ENCODE data around the gene C5orf34. TPM values are rescaled to one million over a fixed set of nuclear protein-coding genes. Genes with fewer than 3 reads are reported as not detected.

Gene C5orf34
- polyA plus RNA-seq, 1 of the 3 experiments (the other 2 are of a cell fraction), result 2.9 TPM

DNA sequence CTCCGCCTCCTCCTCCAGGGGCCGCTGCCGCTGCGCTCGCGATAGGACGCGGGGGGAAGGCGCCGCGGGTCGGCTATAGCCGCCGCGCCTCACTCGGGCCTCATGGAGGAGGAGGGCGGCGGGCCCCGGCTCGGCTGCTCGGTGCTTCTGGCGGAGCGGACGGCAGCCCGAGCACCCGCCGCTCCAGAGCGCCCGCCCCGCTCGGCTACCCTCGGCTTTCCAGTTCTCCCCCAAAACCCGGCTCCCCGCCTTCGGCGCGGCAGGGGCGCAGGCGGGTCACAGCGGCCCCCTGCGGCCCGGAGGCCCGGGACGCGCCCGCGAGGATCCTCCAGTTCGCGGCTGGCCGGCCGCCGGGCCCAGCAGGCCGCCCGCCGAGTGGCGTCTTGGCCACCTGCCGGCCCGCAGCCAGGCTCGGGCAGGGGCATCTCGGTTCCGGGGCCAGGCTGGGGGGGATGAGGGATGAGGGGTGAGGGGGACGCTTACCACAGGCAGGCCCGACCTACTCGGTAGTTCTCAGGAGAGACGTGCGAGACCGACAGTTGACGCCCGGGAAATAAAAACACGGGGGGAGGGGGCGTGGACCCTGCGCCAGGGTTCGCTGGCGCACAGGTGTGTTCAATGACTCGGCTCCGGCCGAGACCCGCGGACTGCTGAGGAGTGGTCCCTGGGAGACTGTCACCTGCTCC is 42.1 kb upstream of the C5orf34 start, which contains the start of gene PAIP1:
Gene PAIP1 (minus strand): TSS at position 221 of the 686 bp plus-strand sequence. CDS start 231 bp downstream, outside the sequence.
- H3K36me3 ChIP-seq (replicated peaks in 1 of 2; ENCODE audit: control insufficient read depth in 1 of 2, insufficient read depth in 2 of 2, low read length in 1 of 2), result peaks cover 36% of the 10 kb centered on the region in 2 experiments
- ChIA-PET CTCF (interaction anchor here (0.6 to 2.7 kb wide), 7 partner anchors 11 to 74 kb away, joined by 3 to 7 read pairs (median 3); partner anchors contain the start of genes C5orf34 and NNT), POLR2A (interaction anchor here (1.9 kb wide), 1 partner anchor 73 kb away, joined by 12 read pairs; the partner anchor contains the start of gene TMEM267)
- peaks cover 44% of the 10 kb centered on the region for H3K79me2 ChIP-seq (ENCODE audit: insufficient read depth)
- no peaks in the 10 kb centered on the region for H3K9me2 ChIP-seq
- H3K4me1 ChIP-seq (ENCODE audit: control insufficient read depth in 1 of 2, insufficient read depth in 2 of 2, low read depth in 1 of 2, low read length in 1 of 2), result peaks cover 19 to 28% of the 10 kb centered on the region in 2 experiments; a peak in 3 of 4 replicates
- H3K4me2 ChIP-seq, result peak within 1 kb of the TSS; percentile 85
- 3% methylated on average over 27 of the region's 79 CpGs for WGBS (ENCODE audit: low lambda C conversion rate)
- no peaks in the 10 kb centered on the region for H3K9me3 ChIP-seq
- peak; percentile 94 for DNase-seq
- peak within 1 kb of the TSS; percentile 97 for H2AFZ ChIP-seq (ENCODE audit: low read depth)
- H3K27me3 ChIP-seq (ENCODE audit: insufficient read depth), result no peaks in the 10 kb centered on the region
- peak within 1 kb of the TSS; percentile 90 to 92 for H3K4me3 ChIP-seq (ENCODE audit: low read depth in 2 of 2, low read length in 1 of 2)
- H3K27ac ChIP-seq (ENCODE audit: low read depth in 2 of 2, low read length in 1 of 2), result peak within 1 kb of the TSS; percentile 86 to 95
- H3K9ac ChIP-seq, result peak within 1 kb of the TSS; percentile 98
- peaks cover 31% of the 10 kb centered on the region for H4K20me1 ChIP-seq (ENCODE audit: insufficient read depth)
- H3F3A ChIP-seq (replicated peaks; ENCODE audit: insufficient read depth), result no peaks in the 10 kb centered on the region
- TF ChIP-seq RCOR1 (IDR thresholded peaks at IDR 0.05; ENCODE audit: low read length), result 0 out of 2 replicates have a peak, but pooled peaks have one; percentile 16
- TF ChIP-seq, protein P1, sequence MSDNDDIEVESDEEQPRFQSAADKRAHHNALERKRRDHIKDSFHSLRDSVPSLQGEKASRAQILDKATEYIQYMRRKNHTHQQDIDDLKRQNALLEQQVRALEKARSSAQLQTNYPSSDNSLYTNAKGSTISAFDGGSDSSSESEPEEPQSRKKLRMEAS (IDR thresholded peaks at IDR 0.05; ENCODE audit: low read depth), result no peak
- TF ChIP-seq, protein P2, sequence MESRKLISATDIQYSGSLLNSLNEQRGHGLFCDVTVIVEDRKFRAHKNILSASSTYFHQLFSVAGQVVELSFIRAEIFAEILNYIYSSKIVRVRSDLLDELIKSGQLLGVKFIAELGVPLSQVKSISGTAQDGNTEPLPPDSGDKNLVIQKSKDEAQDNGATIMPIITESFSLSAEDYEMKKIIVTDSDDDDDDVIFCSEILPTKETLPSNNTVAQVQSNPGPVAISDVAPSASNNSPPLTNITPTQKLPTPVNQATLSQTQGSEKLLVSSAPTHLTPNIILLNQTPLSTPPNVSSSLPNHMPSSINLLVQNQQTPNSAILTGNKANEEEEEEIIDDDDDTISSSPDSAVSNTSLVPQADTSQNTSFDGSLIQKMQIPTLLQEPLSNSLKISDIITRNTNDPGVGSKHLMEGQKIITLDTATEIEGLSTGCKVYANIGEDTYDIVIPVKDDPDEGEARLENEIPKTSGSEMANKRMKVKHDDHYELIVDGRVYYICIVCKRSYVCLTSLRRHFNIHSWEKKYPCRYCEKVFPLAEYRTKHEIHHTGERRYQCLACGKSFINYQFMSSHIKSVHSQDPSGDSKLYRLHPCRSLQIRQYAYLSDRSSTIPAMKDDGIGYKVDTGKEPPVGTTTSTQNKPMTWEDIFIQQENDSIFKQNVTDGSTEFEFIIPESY (IDR thresholded peaks at IDR 0.05; ENCODE audit: borderline replicate concordance, low read depth), result peak; percentile 92
- TF ChIP-seq RAD21 (IDR thresholded peaks at IDR 0.05; ENCODE audit: low read length), result no peak
- peak in 1 of 2 experiments; percentile 10; a peak in 1 of 4 replicates for TF ChIP-seq EP300 (IDR thresholded peaks at IDR 0.05; ENCODE audit: borderline replicate concordance in 1 of 2, low read depth in 1 of 2, low read length in 1 of 2)
- no peak for TF ChIP-seq TCF12 (IDR thresholded peaks at IDR 0.05)
- TF ChIP-seq, protein P3, sequence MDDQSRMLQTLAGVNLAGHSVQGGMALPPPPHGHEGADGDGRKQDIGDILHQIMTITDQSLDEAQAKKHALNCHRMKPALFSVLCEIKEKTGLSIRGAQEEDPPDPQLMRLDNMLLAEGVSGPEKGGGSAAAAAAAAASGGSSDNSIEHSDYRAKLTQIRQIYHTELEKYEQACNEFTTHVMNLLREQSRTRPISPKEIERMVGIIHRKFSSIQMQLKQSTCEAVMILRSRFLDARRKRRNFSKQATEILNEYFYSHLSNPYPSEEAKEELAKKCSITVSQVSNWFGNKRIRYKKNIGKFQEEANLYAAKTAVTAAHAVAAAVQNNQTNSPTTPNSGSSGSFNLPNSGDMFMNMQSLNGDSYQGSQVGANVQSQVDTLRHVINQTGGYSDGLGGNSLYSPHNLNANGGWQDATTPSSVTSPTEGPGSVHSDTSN (IDR thresholded peaks at IDR 0.05), result no peak
- TF ChIP-seq NFIC (IDR thresholded peaks at IDR 0.05; ENCODE audit: borderline replicate concordance), result 0 out of 2 replicates have a peak, but pooled peaks have one; percentile 8
- TF ChIP-seq, protein P4, sequence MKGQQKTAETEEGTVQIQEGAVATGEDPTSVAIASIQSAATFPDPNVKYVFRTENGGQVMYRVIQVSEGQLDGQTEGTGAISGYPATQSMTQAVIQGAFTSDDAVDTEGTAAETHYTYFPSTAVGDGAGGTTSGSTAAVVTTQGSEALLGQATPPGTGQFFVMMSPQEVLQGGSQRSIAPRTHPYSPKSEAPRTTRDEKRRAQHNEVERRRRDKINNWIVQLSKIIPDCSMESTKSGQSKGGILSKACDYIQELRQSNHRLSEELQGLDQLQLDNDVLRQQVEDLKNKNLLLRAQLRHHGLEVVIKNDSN (IDR thresholded peaks at IDR 0.05; ENCODE audit: borderline replicate concordance, low read depth), result no peak
- TF ChIP-seq, protein P5, sequence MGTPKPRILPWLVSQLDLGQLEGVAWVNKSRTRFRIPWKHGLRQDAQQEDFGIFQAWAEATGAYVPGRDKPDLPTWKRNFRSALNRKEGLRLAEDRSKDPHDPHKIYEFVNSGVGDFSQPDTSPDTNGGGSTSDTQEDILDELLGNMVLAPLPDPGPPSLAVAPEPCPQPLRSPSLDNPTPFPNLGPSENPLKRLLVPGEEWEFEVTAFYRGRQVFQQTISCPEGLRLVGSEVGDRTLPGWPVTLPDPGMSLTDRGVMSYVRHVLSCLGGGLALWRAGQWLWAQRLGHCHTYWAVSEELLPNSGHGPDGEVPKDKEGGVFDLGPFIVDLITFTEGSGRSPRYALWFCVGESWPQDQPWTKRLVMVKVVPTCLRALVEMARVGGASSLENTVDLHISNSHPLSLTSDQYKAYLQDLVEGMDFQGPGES (IDR thresholded peaks at IDR 0.05; ENCODE audit: low read depth, low read length), result no peak
- TF ChIP-seq, protein P6, sequence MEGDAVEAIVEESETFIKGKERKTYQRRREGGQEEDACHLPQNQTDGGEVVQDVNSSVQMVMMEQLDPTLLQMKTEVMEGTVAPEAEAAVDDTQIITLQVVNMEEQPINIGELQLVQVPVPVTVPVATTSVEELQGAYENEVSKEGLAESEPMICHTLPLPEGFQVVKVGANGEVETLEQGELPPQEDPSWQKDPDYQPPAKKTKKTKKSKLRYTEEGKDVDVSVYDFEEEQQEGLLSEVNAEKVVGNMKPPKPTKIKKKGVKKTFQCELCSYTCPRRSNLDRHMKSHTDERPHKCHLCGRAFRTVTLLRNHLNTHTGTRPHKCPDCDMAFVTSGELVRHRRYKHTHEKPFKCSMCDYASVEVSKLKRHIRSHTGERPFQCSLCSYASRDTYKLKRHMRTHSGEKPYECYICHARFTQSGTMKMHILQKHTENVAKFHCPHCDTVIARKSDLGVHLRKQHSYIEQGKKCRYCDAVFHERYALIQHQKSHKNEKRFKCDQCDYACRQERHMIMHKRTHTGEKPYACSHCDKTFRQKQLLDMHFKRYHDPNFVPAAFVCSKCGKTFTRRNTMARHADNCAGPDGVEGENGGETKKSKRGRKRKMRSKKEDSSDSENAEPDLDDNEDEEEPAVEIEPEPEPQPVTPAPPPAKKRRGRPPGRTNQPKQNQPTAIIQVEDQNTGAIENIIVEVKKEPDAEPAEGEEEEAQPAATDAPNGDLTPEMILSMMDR (IDR thresholded peaks at IDR 0.05), result peak; percentile 62
- TF ChIP-seq FOSL2 (IDR thresholded peaks at IDR 0.05; ENCODE audit: borderline replicate concordance, low read depth), result no peak
- TF ChIP-seq YY1 (IDR thresholded peaks at IDR 0.05; ENCODE audit: low read depth), result peak; percentile 55
- no peak for TF ChIP-seq SMC3 (IDR thresholded peaks at IDR 0.05; ENCODE audit: low read depth, low read length)
- TF ChIP-seq, protein P7, sequence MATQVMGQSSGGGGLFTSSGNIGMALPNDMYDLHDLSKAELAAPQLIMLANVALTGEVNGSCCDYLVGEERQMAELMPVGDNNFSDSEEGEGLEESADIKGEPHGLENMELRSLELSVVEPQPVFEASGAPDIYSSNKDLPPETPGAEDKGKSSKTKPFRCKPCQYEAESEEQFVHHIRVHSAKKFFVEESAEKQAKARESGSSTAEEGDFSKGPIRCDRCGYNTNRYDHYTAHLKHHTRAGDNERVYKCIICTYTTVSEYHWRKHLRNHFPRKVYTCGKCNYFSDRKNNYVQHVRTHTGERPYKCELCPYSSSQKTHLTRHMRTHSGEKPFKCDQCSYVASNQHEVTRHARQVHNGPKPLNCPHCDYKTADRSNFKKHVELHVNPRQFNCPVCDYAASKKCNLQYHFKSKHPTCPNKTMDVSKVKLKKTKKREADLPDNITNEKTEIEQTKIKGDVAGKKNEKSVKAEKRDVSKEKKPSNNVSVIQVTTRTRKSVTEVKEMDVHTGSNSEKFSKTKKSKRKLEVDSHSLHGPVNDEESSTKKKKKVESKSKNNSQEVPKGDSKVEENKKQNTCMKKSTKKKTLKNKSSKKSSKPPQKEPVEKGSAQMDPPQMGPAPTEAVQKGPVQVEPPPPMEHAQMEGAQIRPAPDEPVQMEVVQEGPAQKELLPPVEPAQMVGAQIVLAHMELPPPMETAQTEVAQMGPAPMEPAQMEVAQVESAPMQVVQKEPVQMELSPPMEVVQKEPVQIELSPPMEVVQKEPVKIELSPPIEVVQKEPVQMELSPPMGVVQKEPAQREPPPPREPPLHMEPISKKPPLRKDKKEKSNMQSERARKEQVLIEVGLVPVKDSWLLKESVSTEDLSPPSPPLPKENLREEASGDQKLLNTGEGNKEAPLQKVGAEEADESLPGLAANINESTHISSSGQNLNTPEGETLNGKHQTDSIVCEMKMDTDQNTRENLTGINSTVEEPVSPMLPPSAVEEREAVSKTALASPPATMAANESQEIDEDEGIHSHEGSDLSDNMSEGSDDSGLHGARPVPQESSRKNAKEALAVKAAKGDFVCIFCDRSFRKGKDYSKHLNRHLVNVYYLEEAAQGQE (IDR thresholded peaks at IDR 0.05; ENCODE audit: low read depth, low read length), result 0 out of 2 replicates have a peak, but pooled peaks have one; percentile 7
- TF ChIP-seq JUND (IDR thresholded peaks at IDR 0.05), result no peak
- peak; percentile 60; the same call in 1 of the 2 replicates for TF ChIP-seq MXI1 (IDR thresholded peaks at IDR 0.05; ENCODE audit: low read depth, low read length)
- TF ChIP-seq TEAD4 (IDR thresholded peaks at IDR 0.05; ENCODE audit: borderline replicate concordance, insufficient read depth), result 0 out of 2 replicates have a peak, but pooled peaks have one; percentile 6
- 0 out of 2 replicates have a peak, but pooled peaks have one; percentile 32 for TF ChIP-seq FOXM1 (IDR thresholded peaks at IDR 0.05; ENCODE audit: low read depth)
- TF ChIP-seq POLR2AphosphoS5 (IDR thresholded peaks at IDR 0.05; ENCODE audit: low read depth, low read length), result peak; percentile 38
- 0 out of 2 replicates have a peak, but pooled peaks have one; percentile 42 for TF ChIP-seq SIN3A (IDR thresholded peaks at IDR 0.05; ENCODE audit: borderline replicate concordance, low read depth, low read length)
